ENCODE data around the gene GCA. TPM values are rescaled to one million over a fixed set of nuclear protein-coding genes. Genes with fewer than 3 reads are reported as not detected.

Gene GCA
- total and polyA plus RNA-seq, 4 donors = 9.7 to 45.2 (median 18.1) TPM

GRCh38 chr2:162381851-162382250, 37.9 kb downstream of the GCA start:
- H3K4me1 ChIP-seq (ENCODE audit: control insufficient read depth in 4 of 4, insufficient read depth in 4 of 4, low read length in 3 of 4) = no peaks in the 10 kb centered on the region
- DNase-seq (ENCODE audit: low spot score) = no peak
- no peaks in the 10 kb centered on the region for H3K36me3 ChIP-seq (ENCODE audit: control insufficient read depth in 4 of 4, insufficient read depth in 3 of 4, low read depth in 1 of 4, low read length in 3 of 4)
- H3K9me3 ChIP-seq (ENCODE audit: control insufficient read depth in 4 of 4, low read length in 3 of 4) = no peaks in the 10 kb centered on the region
- no peak overlapping the region for H3K4me3 ChIP-seq (ENCODE audit: low read depth in 1 of 3, low read length in 3 of 3)
- TF ChIP-seq HNF4G (IDR thresholded peaks at IDR 0.05) (no peak), MAX (IDR thresholded peaks at IDR 0.05) (no peak), YY1 (IDR thresholded peaks at IDR 0.05) (no peak), EGR1 (IDR thresholded peaks at IDR 0.05; ENCODE audit: low read depth in 2 of 2) (no peak), RXRA (IDR thresholded peaks at IDR 0.05) (no peak), TAF1 (conservative IDR thresholded peaks at IDR 0.05) (no peak), RAD21 (IDR thresholded peaks at IDR 0.05) (no peak), NR2F2 (IDR thresholded peaks at IDR 0.05) (no peak), REST (IDR thresholded peaks at IDR 0.05) (no peak), SP1 (IDR thresholded peaks at IDR 0.05) (no peak), GABPA (IDR thresholded peaks at IDR 0.05 in 1 of 2, conservative IDR thresholded peaks at IDR 0.05 in 1 of 2) (no peak), FOXA1 (IDR thresholded peaks at IDR 0.05) (no peak), HNF4A (conservative IDR thresholded peaks at IDR 0.05) (no peak), FOXA2 (IDR thresholded peaks at IDR 0.05) (no peak), CTCF (IDR thresholded peaks at IDR 0.05; ENCODE audit: low read depth, low read length, missing input control) (no peak), ATF3 (IDR thresholded peaks at IDR 0.05) (no peak), JUND (IDR thresholded peaks at IDR 0.05) (no peak), ZBTB33 (IDR thresholded peaks at IDR 0.05) (no peak)
- H3K9ac ChIP-seq (ENCODE audit: low read depth in 1 of 2, low read length in 2 of 2) = no peak overlapping the region
- 65% methylated on average over 4 of the region's 4 CpGs for WGBS
- no peak overlapping the region for H3K27ac ChIP-seq (ENCODE audit: low read depth in 1 of 2, low read length in 2 of 2)
- no peaks in the 10 kb centered on the region for H3K27me3 ChIP-seq (ENCODE audit: control insufficient read depth in 4 of 4, insufficient read depth in 4 of 4, low read length in 3 of 4)

All from liver (tissue), 9 donors.